PC-9 (cell line): Measurements from ENCODE around the gene CS. TPM values are rescaled to one million over a fixed set of nuclear protein-coding genes. Genes with fewer than 3 reads are reported as not detected.
A peak's percentile ranks its signal among the peaks of the same experiment; 100 is the strongest.

Experiments
- BruUV-seq: library from RNA; stranded (reverse); fragments of 400-500 nt; replicated peaks from 2 replicates; lab custom pipeline; 2021; lab: Mats Ljungman, UMichigan
- CTCF ChIA-PET: fragments of 300-600 bp; sonication (Branson Sonifier 250); formaldehyde crosslinking; loops from one replicate; lab custom pipeline; 2022; ENCODE audit warnings: antibody characterized with exemption; lab: Charles Lee
- POLR2A ChIA-PET: fragments of 300-600 bp; sonication (Branson Sonifier 250); formaldehyde crosslinking; loops from one replicate; lab custom pipeline; 2022; ENCODE audit warnings: antibody characterized with exemption; ENCODE audit not compliant: unreplicated experiment; lab: Charles Lee
- DNase-seq, 2 experiments: peaks; one replicate each; pipeline versions ENCODE4 v3.0.0 to v3.0.0-alpha.2; 2015 to 2022; ENCODE audit warnings: mixed read lengths in 1 of 2
- H2AFZ ChIP-seq: fragments of 200-600 bp; sonication (generic); 2 replicates; pipeline ENCODE4 v1.8.1; 2017; ENCODE audit warnings: antibody characterized with exemption
- H3F3A ChIP-seq: fragments of 200-600 bp; sonication (generic); 2 replicates; pipeline ENCODE4 v1.8.1; 2017; ENCODE audit warnings: antibody characterized with exemption, mild to moderate bottlenecking, low read depth; ENCODE audit not compliant: insufficient read depth
- H3K27ac ChIP-seq: fragments of 200-600 bp; sonication (generic); 2 replicates; pipeline ENCODE4 v1.6.1; 2016; ENCODE audit warnings: mixed run types
- H3K27me3 ChIP-seq: fragments of 200-600 bp; sonication (generic); 2 replicates; pipeline ENCODE4 v1.6.1; 2016; ENCODE audit warnings: low read depth, mixed run types; ENCODE audit not compliant: insufficient read depth
- H3K36me3 ChIP-seq: fragments of 200-600 bp; sonication (generic); 2 replicates; pipeline ENCODE4 v1.6.1; 2016; ENCODE audit warnings: low read depth, mixed run types
- H3K4me1 ChIP-seq: fragments of 200-600 bp; sonication (generic); replicated peaks from 2 replicates; pipeline ENCODE4 v1.6.1; 2016; ENCODE audit warnings: mixed run types; ENCODE audit not compliant: insufficient read depth
- H3K4me2 ChIP-seq: fragments of 200-600 bp; sonication (generic); 2 replicates; pipeline ENCODE4 v1.6.1; 2017; ENCODE audit warnings: mixed run types
- H3K4me3 ChIP-seq: fragments of 200-600 bp; sonication (generic); 2 replicates; pipeline ENCODE4 v1.6.1; 2016; ENCODE audit warnings: mixed run types
- H3K79me2 ChIP-seq: fragments of 200-600 bp; sonication (generic); 2 replicates; pipeline ENCODE4 v1.6.1; 2017; ENCODE audit warnings: low read depth, mixed run types
- H3K9me2 ChIP-seq: fragments of 200-600 bp; sonication (generic); 2 replicates; pipeline ENCODE4 v1.8.1; 2017; ENCODE audit warnings: mild to moderate bottlenecking; ENCODE audit not compliant: insufficient read depth
- H3K9me3 ChIP-seq: fragments of 200-600 bp; sonication (generic); 2 replicates; pipeline ENCODE4 v1.8.1; 2016; ENCODE audit warnings: low read depth; ENCODE audit not compliant: insufficient read depth
- H4K20me1 ChIP-seq: fragments of 200-600 bp; sonication (generic); 2 replicates; pipeline ENCODE4 v1.8.1; 2017; ENCODE audit not compliant: insufficient read depth
- CTCF ChIP-seq: fragments of 200-600 bp; sonication (generic); conservative IDR thresholded peaks from 2 replicates; pipeline ENCODE4 v1.6.1; 2017; ENCODE audit warnings: mixed run types, antibody characterized with exemption, mild to moderate bottlenecking, moderate library complexity
- EZH2 ChIP-seq: fragments of 200-600 bp; sonication (generic); IDR thresholded peaks from 2 replicates; pipeline ENCODE4 v1.8.0; 2017; ENCODE audit warnings: antibody characterized with exemption, low read depth
- intact Hi-C: fragments of 100-400 bp; cut with micrococcal nuclease; formaldehyde crosslinking; loops from one replicate; pipeline ENCODE4 v1.10.0; 2022; ENCODE audit not compliant: unreplicated experiment
- total RNA-seq: library from RNA; stranded (reverse); gene quantifications from 2 replicates; pipeline ENCODE4 v1.2.3, GENCODE V29; 2021

CS gene
- total RNA-seq, 1 experiment from 2014 or later = 205 TPM

- H3K27me3 ChIP-seq = no peaks in the 10 kb centered on the region
- peaks cover 4% of the 10 kb centered on the region; the same call in 1 of the 2 replicates for H4K20me1 ChIP-seq
- H3K4me3 ChIP-seq = no peak overlapping the region
- POLR2A ChIA-PET = no interaction called here
- TF ChIP-seq EZH2 (no peak), CTCF (no peak)
- DNase-seq = no peak
- no peak overlapping the region for H3K27ac ChIP-seq
- BruUV-seq = no TSS peak
- no peak overlapping the region for H2AFZ ChIP-seq
- no peak overlapping the region for H3K4me2 ChIP-seq
- no peaks in the 10 kb centered on the region for H3K9me3 ChIP-seq
- no peaks in the 10 kb centered on the region for H3K9me2 ChIP-seq
- CTCF ChIA-PET = no interaction called here
- H3F3A ChIP-seq = peaks cover 10% of the 10 kb centered on the region; the same call in 1 of the 2 replicates
- peaks cover 34% of the 10 kb centered on the region for H3K36me3 ChIP-seq
- no peaks in the 10 kb centered on the region for H3K4me1 ChIP-seq
- no peaks in the 10 kb centered on the region for H3K79me2 ChIP-seq
- intact Hi-C loops = no loop called here
Observed at GRCh38 chr12:56282030-56282429, 18.1 kb downstream of the CS start.

GRCh38 chr12:56280849-56281248 lies 19.3 kb downstream of the CS start:
- Histone ChIP-seq H3K27ac (0 out of 2 replicates have a peak overlapping the region, but pooled peaks have one; percentile 17), H3K4me3 (no peak overlapping the region), H3K4me1 (no peaks in the 10 kb centered on the region), H3K9me2 (no peaks in the 10 kb centered on the region), H3K79me2 (no peaks in the 10 kb centered on the region), H3K9me3 (no peaks in the 10 kb centered on the region), H3F3A (peaks cover 5% of the 10 kb centered on the region; the same call in 1 of the 2 replicates), H3K36me3 (peaks cover 34% of the 10 kb centered on the region), H4K20me1 (no peaks in the 10 kb centered on the region; the same call in 1 of the 2 replicates), H3K4me2 (no peak overlapping the region), H2AFZ (no peak overlapping the region), H3K27me3 (no peaks in the 10 kb centered on the region)
- ChIA-PET POLR2A (no interaction called here), CTCF (no interaction called here)
- intact Hi-C loops = no loop called here
- DNase-seq = no peak
- TF ChIP-seq EZH2 (no peak), CTCF (no peak)
- BruUV-seq = no TSS peak

- intact Hi-C loops = no loop called here
- H3F3A ChIP-seq = peaks cover 6% of the 10 kb centered on the region; the same call in 1 of the 2 replicates
- no peak overlapping the region for H3K4me2 ChIP-seq
- H2AFZ ChIP-seq = no peak overlapping the region
- ChIA-PET CTCF (interaction anchor here (0.5 to 0.7 kb wide), 2 partner anchors 31 to 166 kb away, joined by 4 to 5 read pairs; no protein-coding TSS in a partner anchor), POLR2A (no interaction called here)
- H3K9me2 ChIP-seq = no peaks in the 10 kb centered on the region
- no peak overlapping the region for H3K4me3 ChIP-seq
- H3K27ac ChIP-seq = no peak overlapping the region
- TF ChIP-seq EZH2 (no peak), CTCF (no peak)
- H3K36me3 ChIP-seq = peaks cover 48% of the 10 kb centered on the region
- no peaks in the 10 kb centered on the region for H3K27me3 ChIP-seq
- H3K4me1 ChIP-seq = no peaks in the 10 kb centered on the region
- no peak for DNase-seq
- BruUV-seq = no TSS peak
- H4K20me1 ChIP-seq = no peaks in the 10 kb centered on the region; the same call in 1 of the 2 replicates
- H3K79me2 ChIP-seq = no peaks in the 10 kb centered on the region
- H3K9me3 ChIP-seq = no peaks in the 10 kb centered on the region
Observed at GRCh38 chr12:56278905-56279304, 21.2 kb downstream of the CS start.
